K562 (cell line): ENCODE measurements around the gene GART. TPM values are rescaled to one million over a fixed set of nuclear protein-coding genes. Genes with fewer than 3 reads are reported as not detected.

Experiments used
- CBX8 ChIP-seq: fragments of 200-600 bp; sonication (generic); IDR thresholded peaks from 2 replicates; pipeline ENCODE4 v1.6.1; 2012; ENCODE audit warnings: borderline replicate concordance, mixed run types, low read depth, mild to moderate bottlenecking, moderate library complexity, mixed read lengths, low read length, control low read depth, inconsistent platforms; ENCODE audit not compliant: poor library complexity, severe bottlenecking; ENCODE audit errors: extremely low read depth
- CCAR2 ChIP-seq: fragments of 200-400 bp; formaldehyde crosslinking; IDR thresholded peaks from 2 replicates; pipeline ENCODE4 v1.6.1; 2017; ENCODE audit warnings: mild to moderate bottlenecking, low read depth, low read length
- CEBPB ChIP-seq: fragments of 450-650 bp; IDR thresholded peaks from 2 replicates; pipeline ENCODE4 v1.6.1; 2016; ENCODE audit warnings: missing genetic modification characterization, missing compliant biosample characterization
- CHD2 ChIP-seq: IDR thresholded peaks from 2 replicates; pipeline ENCODE4 v1.6.1; 2011; ENCODE audit warnings: low read depth, low read length
- CREB1 ChIP-seq, 2 experiments: sonication (generic) in 1 of 2; formaldehyde crosslinking in 1 of 2; IDR thresholded peaks; 2 replicates each; pipeline versions ENCODE4 v1.6.1 to v1.8.0; 2012 to 2022; ENCODE audit warnings: inconsistent platforms in 1 of 2, mild to moderate bottlenecking in 1 of 2, missing genetic modification reagents in 1 of 2, moderate library complexity in 1 of 2
- HCFC1 ChIP-seq: IDR thresholded peaks from 2 replicates; pipeline ENCODE4 v1.6.1; 2012; ENCODE audit warnings: low read depth, low read length, improper control_type of control experiment
- NFIX ChIP-seq: fragments of 250-450 bp; sonication (Bioruptor Pico); IDR thresholded peaks from 2 replicates; pipeline ENCODE4 v1.4.0; 2020; ENCODE audit warnings: low read depth, mild to moderate bottlenecking, moderate library complexity
- PHB2 ChIP-seq: fragments of 450-650 bp; IDR thresholded peaks from 2 replicates; pipeline ENCODE4 v1.6.1; 2017; ENCODE audit warnings: low read depth
- PML ChIP-seq: IDR thresholded peaks from 2 replicates; pipeline ENCODE4 v1.6.1; 2012; ENCODE audit warnings: low read length, inconsistent platforms
- POLR3G ChIP-seq: IDR thresholded peaks from 2 replicates; pipeline ENCODE4 v1.6.1; 2011; ENCODE audit not compliant: insufficient read length, insufficient replicate concordance; ENCODE audit errors: extremely low read depth
- RBFOX2 ChIP-seq: fragments of 200-400 bp; formaldehyde crosslinking; IDR thresholded peaks from 2 replicates; pipeline ENCODE4 v1.6.1; 2017; ENCODE audit warnings: low read depth, mild to moderate bottlenecking, low read length, moderate library complexity
- RNF2 ChIP-seq: sonication (generic); IDR thresholded peaks from 2 replicates; pipeline ENCODE4 v1.6.1; 2016
- ZNF431 ChIP-seq: sonication (generic); formaldehyde crosslinking; IDR thresholded peaks from 2 replicates; pipeline ENCODE4 v1.8.0; 2022; ENCODE audit warnings: mild to moderate bottlenecking, missing genetic modification reagents
- ZNF436 ChIP-seq: fragments of 250-450, 450-650 bp; sonication (Bioruptor Pico); formaldehyde crosslinking; IDR thresholded peaks from 2 replicates; pipeline ENCODE4 v1.7.0; 2020; ENCODE audit warnings: mild to moderate bottlenecking
- ZNF830 ChIP-seq: fragments of 250-450 bp; sonication (Bioruptor Pico); IDR thresholded peaks from 2 replicates; pipeline ENCODE4 v1.5.0; 2021; ENCODE audit warnings: mild to moderate bottlenecking
- polyA plus RNA-seq, 8 experiments: library from polyadenylated mRNA; depleted of rRNA in 4 of 8; stranded (reverse) in 5 of 8; unstranded in 3 of 8; fragments of >200 nt; fragmentation: Nextera tagmentation in 2 of 8; fragmentation: Illumina TruSeq in 1 of 8; extraction: Ambion mirVana in 2 of 8; extraction: Trizol in 1 of 8; gene quantifications; 2 replicates each; pipeline versions ENCODE4 v1.2.1 to v1.2.3, GENCODE V29; 2011 to 2014; ENCODE audit warnings: inconsistent platforms in 1 of 8, missing spikeins in 1 of 8
- total RNA-seq, 7 experiments: library from RNA; depleted of rRNA in 6 of 7; stranded (reverse); fragments of >200 nt in 6 of 7; fragmentation: Illumina TruSeq in 2 of 7; extraction: Trizol in 2 of 7; gene quantifications; 2 replicates each; pipeline versions ENCODE4 v1.2.1 to v1.2.3, GENCODE V29; 2011 to 2021; ENCODE audit warnings: low replicate concordance in 1 of 7
- TF ChIP-seq, protein P1 (sequence below): fragments of 250-450 bp; sonication (Bioruptor Pico); IDR thresholded peaks from 2 replicates; pipeline ENCODE4 v1.5.1; 2021; ENCODE audit warnings: mild to moderate bottlenecking
- TF ChIP-seq, protein P2 (sequence below): fragments of 250-450 bp; sonication (Bioruptor Pico); IDR thresholded peaks from 2 replicates; pipeline ENCODE4 v1.8.0; 2022; ENCODE audit warnings: moderate library complexity, mild to moderate bottlenecking, inconsistent platforms
- TF ChIP-seq, protein P3 (sequence below): sonication (generic); formaldehyde crosslinking; IDR thresholded peaks from 2 replicates; pipeline ENCODE4 v1.8.0; 2022; ENCODE audit warnings: mild to moderate bottlenecking, missing genetic modification reagents
- TF ChIP-seq, protein P4 (sequence below): fragments of 450-650 bp; IDR thresholded peaks from one replicate; pipeline ENCODE4 v1.6.1; 2018; ENCODE audit warnings: mild to moderate bottlenecking, moderate library complexity; ENCODE audit not compliant: partially characterized antibody
- TF ChIP-seq, protein P5 (sequence below): sonication (generic); formaldehyde crosslinking; IDR thresholded peaks from 2 replicates; pipeline ENCODE4 v1.5.0; 2020; ENCODE audit warnings: missing genetic modification reagents
- TF ChIP-seq, protein P6 (sequence below): sonication (generic); formaldehyde crosslinking; IDR thresholded peaks from 2 replicates; pipeline ENCODE4 v1.8.0; 2022; ENCODE audit warnings: missing genetic modification reagents, mild to moderate bottlenecking, moderate library complexity, borderline replicate concordance

GART gene
- total and polyA plus RNA-seq, 9 of the 15 experiments (the other 6 are each of a cell fraction or from before 2014, with no cell fraction given) = 141 to 429 (median 349) TPM

DNA sequence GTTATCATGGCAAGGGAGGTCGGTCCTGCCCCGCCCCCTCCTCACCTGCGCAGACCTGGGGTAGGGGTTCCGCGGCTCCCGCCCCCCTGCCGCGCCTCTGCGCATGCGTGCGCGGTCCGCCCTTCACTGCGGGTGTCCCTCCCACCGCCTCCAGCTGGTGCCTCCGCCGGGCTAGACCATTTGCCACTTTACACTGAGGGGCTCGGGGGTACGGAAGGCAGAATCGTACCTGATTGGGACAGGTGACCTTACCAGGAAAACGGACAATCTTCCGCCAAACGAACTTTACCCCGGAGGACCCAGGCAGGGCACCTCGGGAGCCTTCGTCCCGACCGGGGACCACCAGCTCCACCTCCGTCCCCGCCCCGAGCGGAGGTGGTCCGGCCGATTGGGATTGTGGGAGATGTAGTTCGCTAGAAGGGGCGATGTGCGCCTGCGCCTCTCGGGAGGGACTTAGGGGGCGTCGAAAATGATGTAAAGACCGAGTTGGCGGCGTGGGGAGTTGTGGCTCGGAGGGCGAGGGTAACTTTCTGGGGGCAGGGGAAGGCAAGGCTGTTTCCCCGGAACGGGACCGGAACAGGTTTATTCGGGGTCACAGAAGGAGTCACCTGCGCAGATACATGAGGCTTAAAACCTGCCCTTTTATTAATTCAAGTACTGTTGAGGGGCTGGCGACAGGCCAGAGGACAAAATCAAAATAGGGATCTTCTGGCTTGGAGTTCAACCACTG, 50.4 kb downstream of the GART start, which contains the start of gene DNAJC28 (continued):
- TF ChIP-seq, protein P1, sequence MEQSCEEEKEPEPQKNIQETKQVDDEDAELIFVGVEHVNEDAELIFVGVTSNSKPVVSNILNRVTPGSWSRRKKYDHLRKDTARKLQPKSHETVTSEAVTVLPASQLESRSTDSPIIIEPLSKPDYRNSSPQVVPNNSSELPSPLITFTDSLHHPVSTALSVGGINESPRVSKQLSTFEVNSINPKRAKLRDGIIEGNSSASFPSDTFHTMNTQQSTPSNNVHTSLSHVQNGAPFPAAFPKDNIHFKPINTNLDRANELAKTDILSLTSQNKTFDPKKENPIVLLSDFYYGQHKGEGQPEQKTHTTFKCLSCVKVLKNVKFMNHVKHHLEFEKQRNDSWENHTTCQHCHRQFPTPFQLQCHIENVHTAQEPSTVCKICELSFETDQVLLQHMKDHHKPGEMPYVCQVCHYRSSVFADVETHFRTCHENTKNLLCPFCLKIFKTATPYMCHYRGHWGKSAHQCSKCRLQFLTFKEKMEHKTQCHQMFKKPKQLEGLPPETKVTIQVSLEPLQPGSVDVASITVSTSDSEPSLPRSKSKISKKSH (CRISPR knock-in tag) = no peak
- TF ChIP-seq HCFC1 (peak; percentile 95), ZNF830 (no peak), CREB1 (IDR thresholded peaks at IDR 0.05) (peak; percentile 60), CREB1 (CRISPR knock-in tag; IDR thresholded peaks at IDR 0.05) (peak; percentile 59), CBX8 (no peak), PHB2 (no peak), RNF2 (no peak; the same call in 1 of the 2 replicates), ZNF436 (CRISPR knock-in tag) (0 out of 2 replicates have a peak, but pooled peaks have one; percentile 18), PML (no peak; the same call in 1 of the 2 replicates), POLR3G (no peak), CEBPB (no peak), CHD2 (peak; percentile 4; the same call in 1 of the 2 replicates), NFIX (peak; percentile 41), RBFOX2 (peak; percentile 92), CCAR2 (no peak), ZNF431 (CRISPR knock-in tag) (no peak)
- TF ChIP-seq, protein P2, sequence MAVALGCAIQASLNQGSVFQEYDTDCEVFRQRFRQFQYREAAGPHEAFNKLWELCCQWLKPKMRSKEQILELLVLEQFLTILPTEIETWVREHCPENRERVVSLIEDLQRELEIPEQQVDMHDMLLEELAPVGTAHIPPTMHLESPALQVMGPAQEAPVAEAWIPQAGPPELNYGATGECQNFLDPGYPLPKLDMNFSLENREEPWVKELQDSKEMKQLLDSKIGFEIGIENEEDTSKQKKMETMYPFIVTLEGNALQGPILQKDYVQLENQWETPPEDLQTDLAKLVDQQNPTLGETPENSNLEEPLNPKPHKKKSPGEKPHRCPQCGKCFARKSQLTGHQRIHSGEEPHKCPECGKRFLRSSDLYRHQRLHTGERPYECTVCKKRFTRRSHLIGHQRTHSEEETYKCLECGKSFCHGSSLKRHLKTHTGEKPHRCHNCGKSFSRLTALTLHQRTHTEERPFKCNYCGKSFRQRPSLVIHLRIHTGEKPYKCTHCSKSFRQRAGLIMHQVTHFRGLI (CRISPR knock-in tag) = no peak
- TF ChIP-seq, protein P3, sequence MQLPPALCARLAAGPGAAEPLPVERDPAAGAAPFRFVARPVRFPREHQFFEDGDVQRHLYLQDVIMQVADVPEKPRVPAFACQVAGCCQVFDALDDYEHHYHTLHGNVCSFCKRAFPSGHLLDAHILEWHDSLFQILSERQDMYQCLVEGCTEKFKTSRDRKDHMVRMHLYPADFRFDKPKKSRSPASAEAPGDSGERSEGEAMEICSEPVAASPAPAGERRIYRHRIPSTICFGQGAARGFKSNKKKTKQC = 0 out of 2 replicates have a peak, but pooled peaks have one; percentile 51
- TF ChIP-seq, protein P4, sequence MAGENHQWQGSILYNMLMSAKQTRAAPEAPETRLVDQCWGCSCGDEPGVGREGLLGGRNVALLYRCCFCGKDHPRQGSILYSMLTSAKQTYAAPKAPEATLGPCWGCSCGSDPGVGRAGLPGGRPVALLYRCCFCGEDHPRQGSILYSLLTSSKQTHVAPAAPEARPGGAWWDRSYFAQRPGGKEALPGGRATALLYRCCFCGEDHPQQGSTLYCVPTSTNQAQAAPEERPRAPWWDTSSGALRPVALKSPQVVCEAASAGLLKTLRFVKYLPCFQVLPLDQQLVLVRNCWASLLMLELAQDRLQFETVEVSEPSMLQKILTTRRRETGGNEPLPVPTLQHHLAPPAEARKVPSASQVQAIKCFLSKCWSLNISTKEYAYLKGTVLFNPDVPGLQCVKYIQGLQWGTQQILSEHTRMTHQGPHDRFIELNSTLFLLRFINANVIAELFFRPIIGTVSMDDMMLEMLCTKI = no peak
- TF ChIP-seq, protein P5, sequence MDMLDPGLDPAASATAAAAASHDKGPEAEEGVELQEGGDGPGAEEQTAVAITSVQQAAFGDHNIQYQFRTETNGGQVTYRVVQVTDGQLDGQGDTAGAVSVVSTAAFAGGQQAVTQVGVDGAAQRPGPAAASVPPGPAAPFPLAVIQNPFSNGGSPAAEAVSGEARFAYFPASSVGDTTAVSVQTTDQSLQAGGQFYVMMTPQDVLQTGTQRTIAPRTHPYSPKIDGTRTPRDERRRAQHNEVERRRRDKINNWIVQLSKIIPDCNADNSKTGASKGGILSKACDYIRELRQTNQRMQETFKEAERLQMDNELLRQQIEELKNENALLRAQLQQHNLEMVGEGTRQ (CRISPR knock-in tag) = no peak
- TF ChIP-seq, protein P6, sequence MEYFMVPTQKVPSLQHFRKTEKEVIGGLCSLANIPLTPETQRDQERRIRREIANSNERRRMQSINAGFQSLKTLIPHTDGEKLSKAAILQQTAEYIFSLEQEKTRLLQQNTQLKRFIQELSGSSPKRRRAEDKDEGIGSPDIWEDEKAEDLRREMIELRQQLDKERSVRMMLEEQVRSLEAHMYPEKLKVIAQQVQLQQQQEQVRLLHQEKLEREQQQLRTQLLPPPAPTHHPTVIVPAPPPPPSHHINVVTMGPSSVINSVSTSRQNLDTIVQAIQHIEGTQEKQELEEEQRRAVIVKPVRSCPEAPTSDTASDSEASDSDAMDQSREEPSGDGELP (CRISPR knock-in tag) = peak; percentile 100
